ENCODE measurements around the gene CTNND1.

DNA sequence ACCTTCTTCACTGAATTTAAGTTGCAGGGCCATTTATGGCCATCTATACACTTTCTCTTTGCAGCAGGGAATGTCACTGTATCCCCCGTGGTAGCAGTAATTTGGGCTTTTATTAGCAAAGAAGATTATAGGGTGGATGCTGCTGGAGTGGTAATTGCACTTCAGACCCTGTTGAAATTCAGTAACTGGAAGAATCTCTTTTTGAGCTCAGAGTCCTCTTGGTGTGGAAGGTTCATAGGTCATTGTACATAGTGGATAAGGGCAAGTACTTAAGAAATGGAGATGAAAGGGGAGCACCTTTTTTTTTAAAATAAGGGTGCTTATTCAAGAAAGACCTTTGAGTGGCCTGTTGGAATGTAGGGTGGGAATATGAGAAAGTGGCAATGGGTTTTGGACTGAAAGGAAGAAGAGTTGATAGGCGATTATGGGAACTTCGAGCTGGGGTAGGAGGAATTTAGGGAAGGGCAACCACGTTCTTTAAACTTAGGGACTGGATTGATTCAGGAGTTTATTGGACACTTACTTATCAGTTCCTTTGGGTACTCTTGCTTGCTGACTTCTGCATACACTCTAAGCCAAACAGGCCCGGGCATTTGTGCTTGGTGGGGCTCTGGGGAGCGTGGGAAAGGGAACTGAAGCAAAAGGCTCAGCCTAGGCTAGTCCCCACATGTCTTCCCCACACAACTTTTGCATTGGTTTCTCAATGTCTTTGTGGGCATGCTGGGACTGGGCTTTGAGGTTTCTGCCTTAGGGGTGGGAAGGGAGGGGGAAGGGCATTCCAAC is 26.5 kb downstream of the CTNND1 start:
- no peak for TF ChIP-seq POLR2AphosphoS5 (IDR thresholded peaks at IDR 0.05)
- no peak for TF ChIP-seq POLR2A (IDR thresholded peaks at IDR 0.05)
- TF ChIP-seq, protein P1, sequence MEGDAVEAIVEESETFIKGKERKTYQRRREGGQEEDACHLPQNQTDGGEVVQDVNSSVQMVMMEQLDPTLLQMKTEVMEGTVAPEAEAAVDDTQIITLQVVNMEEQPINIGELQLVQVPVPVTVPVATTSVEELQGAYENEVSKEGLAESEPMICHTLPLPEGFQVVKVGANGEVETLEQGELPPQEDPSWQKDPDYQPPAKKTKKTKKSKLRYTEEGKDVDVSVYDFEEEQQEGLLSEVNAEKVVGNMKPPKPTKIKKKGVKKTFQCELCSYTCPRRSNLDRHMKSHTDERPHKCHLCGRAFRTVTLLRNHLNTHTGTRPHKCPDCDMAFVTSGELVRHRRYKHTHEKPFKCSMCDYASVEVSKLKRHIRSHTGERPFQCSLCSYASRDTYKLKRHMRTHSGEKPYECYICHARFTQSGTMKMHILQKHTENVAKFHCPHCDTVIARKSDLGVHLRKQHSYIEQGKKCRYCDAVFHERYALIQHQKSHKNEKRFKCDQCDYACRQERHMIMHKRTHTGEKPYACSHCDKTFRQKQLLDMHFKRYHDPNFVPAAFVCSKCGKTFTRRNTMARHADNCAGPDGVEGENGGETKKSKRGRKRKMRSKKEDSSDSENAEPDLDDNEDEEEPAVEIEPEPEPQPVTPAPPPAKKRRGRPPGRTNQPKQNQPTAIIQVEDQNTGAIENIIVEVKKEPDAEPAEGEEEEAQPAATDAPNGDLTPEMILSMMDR (IDR thresholded peaks at IDR 0.05) = no peak
- TF ChIP-seq EP300 (IDR thresholded peaks at IDR 0.05) = no peak

Data from gastroesophageal sphincter (tissue), 3 donors.